HG03342 (cell line): ENCODE measurements around the gene TMEM219.

Experiments used
- ATAC-seq: cut with Tn5 transposase; IDR thresholded peaks from one replicate; pipeline ENCODE4 v1.9.1; 2021; ENCODE audit warnings: mild to moderate bottlenecking, moderate library complexity; ENCODE audit not compliant: unreplicated experiment

TMEM219 gene

DNA sequence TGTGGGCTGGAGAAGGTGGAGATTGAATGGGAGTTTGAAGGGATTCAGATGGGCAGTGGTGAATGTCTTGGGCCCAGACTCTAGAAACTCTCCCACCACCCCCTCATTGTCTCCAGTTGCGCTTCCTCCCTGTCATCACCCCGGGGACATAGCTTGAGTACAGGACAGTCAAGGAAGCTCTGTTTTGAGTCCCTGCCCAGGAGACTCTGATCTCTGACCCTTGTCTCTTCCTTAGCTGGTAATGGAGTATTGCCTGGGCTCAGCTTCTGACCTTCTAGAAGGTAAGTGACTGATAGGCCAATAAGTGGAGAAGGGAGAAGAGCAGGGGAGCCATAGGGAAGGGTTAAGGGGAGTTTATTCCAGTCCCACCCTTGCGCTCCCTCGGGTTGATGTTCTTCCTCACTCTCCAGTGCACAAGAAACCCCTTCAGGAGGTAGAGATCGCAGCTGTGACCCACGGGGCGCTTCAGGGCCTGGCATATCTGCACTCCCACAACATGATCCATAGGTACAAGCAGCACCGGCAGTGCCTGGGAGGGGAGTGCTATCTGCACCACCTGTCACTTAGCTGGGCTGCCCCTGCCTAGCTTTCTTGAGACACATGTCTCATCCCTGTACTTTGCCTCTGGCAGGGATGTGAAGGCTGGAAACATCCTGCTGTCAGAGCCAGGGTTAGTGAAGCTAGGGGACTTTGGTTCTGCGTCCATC is 16.8 kb downstream of the TMEM219 start:
- no peak for ATAC-seq

DNA sequence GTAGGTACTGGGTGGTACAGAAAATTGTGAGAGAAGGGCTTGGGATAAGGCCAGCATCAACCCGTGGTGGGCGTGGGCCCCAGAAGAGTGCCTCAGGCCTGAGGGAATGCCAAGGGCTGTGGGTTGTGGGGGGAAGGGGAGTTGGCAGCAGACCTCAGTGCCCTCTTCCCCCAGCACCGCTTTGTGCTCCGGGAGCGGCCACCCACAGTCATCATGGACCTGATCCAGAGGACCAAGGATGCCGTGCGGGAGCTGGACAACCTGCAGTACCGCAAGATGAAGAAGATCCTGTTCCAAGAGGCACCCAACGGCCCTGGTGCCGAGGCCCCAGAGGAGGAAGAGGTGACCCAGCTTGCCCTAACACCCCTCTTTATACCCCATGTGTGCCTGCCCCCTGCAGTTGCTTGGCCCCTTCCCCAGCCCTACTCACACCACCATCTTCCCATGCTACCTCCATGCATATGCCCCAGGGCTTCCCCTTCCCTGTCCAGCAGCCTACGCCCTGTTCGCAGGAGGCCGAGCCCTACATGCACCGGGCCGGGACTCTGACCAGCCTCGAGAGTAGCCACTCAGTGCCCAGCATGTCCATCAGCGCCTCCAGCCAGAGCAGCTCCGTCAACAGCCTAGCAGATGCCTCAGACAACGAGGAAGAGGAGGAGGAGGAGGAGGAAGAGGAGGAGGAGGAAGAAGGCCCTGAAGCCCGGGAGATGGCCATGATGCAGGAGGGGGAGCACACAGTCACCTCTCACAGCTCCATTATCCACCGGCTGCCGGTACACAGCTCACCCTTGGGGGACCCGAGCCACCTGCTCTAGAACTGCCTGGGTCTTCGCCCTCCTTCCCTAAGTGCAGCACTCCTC is 20.9 kb downstream of the TMEM219 start:
- no peak for ATAC-seq

DNA sequence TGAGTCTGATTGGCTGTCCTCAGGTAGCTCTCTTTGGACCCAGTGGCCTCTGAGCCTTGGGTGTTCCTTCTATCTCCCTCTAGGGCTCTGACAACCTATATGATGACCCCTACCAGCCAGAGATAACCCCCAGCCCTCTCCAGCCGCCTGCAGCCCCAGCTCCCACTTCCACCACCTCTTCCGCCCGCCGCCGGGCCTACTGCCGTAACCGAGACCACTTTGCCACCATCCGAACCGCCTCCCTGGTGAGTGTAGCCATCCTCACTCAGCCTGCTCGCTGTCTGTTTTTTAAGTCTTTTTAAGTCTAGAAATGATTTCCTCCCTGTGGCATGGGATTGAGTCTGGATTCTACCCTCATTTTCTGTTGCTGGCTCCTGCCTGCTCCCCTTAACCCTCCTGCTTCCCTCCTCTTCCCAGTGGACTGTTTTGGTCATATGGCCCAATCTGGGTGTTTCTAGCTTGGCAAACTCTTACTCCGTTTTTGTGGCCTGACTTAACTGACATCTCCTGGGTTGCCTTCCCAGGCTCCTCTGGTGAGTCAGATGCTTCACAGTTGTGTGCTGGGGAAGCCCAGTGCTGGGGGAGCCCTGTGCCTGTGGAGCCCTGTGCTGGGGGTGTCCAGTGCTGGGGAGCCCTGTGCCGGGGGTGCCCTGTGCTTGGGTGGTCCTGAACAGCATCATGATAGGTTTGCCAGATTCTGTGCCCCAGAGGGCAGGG is 21.7 kb downstream of the TMEM219 start:
- ATAC-seq: no peak

DNA sequence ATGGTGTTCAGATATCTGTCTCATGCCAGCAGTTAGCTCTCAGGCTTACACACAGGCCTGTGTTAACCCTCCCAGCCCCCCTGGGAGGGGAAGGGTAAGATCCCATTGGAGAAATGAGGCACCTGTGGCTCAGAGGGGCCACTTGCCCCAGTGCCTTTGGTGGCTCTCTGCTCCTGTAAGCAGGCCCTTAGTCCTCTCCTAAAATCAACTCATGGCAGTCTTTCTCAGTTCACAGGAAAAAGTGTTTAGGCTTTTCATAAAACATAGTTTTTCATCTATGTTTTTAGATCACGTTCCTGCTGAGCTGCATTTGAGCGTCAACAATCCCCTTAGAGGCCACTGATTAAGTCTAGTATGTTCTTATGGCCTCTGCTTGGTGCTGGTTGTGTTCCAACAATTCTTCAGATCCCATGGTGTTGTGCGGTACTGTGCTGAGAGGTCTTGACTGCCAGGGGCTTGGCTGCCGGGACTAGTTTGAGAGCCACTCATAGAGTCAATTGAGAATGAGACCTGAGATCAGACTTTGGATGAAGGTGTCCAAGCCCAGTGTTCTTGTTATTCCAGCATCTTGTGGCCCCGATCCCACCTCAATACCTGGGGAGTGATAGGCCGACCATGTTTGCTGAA is 22.4 kb downstream of the TMEM219 start:
- no peak for ATAC-seq

- no peak for ATAC-seq
These were observed 22.9 kb downstream of the TMEM219 start for GRCh38 chr16:29984764-29985147.

DNA sequence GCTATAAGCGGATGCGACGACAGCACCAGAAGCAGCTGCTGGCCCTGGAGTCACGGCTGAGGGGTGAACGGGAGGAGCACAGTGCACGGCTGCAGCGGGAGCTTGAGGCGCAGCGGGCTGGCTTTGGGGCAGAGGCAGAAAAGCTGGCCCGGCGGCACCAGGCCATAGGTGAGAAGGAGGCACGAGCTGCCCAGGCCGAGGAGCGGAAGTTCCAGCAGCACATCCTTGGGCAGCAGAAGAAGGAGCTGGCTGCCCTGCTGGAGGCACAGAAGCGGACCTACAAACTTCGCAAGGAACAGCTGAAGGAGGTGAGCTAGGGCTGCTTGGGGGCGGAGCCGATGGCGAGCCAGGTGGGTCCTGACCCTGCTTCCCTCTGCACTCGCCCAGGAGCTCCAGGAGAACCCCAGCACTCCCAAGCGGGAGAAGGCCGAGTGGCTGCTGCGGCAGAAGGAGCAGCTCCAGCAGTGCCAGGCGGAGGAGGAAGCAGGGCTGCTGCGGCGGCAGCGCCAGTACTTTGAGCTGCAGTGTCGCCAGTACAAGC is 23.5 kb downstream of the TMEM219 start:
- ATAC-seq: no peak

- ATAC-seq: no peak
These were observed 24.4 kb downstream of the TMEM219 start for GRCh38 chr16:29986231-29986630.

GRCh38 chr16:29986931-29987330 is 25.1 kb downstream of the TMEM219 start:
- ATAC-seq: no peak

DNA sequence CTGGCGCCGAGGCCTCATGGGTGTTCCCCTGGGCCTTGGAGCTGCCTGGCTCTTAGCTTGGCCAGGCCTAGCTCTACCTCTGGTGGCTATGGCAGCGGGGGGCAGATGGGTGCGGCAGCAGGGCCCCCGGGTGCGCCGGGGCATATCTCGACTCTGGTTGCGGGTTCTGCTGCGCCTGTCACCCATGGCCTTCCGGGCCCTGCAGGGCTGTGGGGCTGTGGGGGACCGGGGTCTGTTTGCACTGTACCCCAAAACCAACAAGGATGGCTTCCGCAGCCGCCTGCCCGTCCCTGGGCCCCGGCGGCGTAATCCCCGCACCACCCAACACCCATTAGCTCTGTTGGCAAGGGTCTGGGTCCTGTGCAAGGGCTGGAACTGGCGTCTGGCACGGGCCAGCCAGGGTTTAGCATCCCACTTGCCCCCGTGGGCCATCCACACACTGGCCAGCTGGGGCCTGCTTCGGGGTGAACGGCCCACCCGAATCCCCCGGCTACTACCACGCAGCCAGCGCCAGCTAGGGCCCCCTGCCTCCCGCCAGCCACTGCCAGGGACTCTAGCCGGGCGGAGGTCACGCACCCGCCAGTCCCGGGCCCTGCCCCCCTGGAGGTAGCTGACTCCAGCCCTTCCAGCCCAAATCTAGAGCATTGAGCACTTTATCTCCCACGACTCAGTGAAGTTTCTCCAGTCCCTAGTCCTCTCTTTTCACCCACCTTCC is 25.6 kb downstream of the TMEM219 start:
- no peak for ATAC-seq

DNA sequence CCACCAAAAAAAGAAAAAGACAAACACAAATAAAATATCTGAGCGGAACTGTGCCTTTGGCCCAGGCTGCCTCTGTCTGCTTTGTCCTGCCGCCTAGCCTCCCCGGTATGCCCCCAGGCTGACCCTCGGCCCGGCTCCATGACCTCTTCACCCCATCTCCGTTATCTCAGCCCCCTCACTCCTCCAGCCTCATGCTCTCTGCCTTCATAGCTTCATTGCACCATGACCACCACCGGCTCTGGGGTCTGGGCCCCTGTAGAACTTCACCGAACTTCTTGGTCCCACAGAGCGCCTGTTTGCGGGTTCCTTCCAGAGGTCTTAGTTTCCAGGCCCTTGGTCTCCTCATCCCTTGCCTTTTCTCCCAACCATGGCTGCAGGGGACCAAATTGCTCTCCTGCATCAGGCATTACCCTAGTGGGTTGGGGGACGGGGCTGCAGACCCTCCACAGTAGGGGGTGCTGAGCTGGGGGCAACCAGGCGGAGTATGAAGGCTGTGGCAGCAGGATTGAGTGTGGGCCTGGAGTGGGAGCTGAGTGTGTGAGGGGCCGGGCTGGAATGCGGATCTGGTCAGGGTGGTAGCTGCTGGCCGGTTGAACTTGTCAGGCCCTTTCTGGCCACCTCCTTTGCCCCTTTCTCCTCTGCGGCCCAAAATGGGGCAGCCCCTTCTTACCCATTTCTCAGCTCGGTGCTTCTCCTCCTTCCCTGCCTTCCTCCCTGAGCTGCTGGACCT is 26.6 kb downstream of the TMEM219 start:
- ATAC-seq: no peak

DNA sequence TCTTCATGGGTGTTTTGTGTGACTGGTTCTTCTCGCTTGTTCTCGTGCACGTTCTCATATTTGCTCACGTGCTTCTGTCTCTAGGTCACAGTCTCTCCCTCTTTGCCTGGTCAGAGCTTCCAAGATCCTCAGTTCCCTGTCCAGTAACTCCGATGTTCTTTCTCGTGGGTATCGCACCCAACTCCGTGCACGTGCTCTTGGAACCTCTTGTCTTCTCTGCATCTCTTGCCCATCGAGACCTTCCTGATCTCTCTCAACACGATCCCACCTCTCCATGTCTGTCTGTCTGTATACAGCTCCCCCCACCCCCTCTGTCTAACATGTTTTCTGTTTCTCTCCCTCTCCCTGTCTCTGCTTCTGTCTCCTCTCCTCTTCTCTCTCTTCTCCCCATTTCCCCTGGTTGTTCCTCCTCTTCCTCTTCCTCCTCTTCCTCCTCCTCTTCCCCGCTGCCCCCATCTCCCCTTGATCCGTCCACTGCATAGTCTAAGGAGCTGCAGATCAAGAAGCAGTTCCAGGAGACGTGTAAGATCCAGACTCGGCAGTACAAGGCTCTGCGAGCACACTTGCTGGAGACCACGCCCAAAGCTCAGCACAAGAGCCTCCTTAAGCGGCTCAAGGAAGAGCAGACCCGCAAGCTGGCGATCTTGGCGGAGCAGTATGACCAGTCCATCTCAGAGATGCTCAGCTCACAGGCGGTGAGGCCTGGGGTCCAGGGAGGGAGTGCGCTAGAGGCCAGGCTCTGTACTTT is 27.4 kb downstream of the TMEM219 start:
- no peak for ATAC-seq

GRCh38 chr16:29990034-29990433 is 28.2 kb downstream of the TMEM219 start:
- no peak for ATAC-seq

GRCh38 chr16:29990883-29991570 is 29.1 kb downstream of the TMEM219 start:
- ATAC-seq: no peak

- ATAC-seq: no peak
These were observed 29.7 kb downstream of the TMEM219 start for GRCh38 chr16:29991571-29991904.

GRCh38 chr16:29992344-29992967 is 30.6 kb downstream of the TMEM219 start:
- ATAC-seq: no peak

DNA sequence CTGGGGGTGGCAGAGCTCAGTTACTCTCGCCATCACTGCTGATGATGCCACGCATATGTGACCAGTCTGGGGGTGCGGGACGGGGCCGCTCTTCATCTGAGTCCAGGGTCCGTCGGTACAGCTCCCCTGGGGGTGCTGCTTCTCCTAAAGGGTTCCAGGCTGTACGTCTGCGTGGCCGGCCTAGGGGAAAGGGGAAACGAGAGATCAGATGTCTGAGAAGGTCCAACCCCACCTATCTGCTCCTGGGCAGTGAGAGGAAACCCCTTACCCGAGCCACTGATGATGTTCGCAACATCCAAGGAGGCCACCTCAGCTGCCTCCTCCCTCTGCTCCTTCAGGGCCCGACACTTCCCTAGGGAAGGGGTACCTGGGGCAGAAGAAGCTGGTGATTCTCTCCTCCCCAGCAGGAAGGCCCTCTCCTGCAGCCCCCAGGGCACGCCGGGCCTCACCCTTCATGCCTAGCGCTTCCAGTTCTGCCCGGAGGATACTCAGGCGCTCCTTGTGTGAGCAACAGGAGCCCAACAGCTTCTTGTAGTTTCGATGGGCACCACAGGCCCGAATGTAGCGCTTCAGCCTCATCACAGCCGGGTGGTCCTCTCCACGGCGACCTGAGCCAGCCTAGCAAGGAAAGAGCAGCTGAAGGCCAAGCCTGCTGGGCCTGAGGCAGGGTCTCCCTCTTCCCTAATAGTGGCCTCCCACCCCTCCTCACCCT is 31.5 kb downstream of the TMEM219 start:
- no peak for ATAC-seq

GRCh38 chr16:29993903-29994599 is 32.2 kb downstream of the TMEM219 start:
- ATAC-seq: no peak
